Stimulated activated CD4-positive, alpha-beta T cell treated with anti-CD3 and anti-CD28 coated beads, Interleukin-1b, Interleukin-23, amount 100 ng/mL, for 24 hours (primary cell): ENCODE results near the gene ZNF148.

Experiments used
- DNase-seq, 4 experiments: peaks; one replicate each; pipeline ENCODE4 v3.0.0-alpha.2; 2020; ENCODE audit warnings: low read depth in 4 of 4, low spot score in 1 of 4

Gene ZNF148

DNA sequence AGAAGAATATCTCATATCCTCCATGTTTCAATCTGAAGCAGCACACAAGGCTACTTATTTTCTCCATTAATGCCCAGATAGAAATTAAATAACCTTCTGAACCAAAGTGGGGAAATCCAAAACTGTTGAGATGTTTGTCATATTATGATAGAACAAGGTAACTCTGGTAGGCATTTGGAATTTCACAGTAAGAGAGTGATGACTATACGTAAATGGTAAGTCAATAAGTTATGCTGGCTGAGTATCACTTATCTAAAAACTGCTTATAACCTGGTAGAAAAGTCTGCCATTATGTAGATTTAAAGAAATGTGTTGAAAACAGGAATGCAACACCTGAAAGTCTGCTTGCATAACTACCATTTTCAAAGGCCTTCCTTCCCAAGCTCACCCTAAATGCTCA is 145.4 kb downstream of the ZNF148 start:
- DNase-seq, result no peak

DNA sequence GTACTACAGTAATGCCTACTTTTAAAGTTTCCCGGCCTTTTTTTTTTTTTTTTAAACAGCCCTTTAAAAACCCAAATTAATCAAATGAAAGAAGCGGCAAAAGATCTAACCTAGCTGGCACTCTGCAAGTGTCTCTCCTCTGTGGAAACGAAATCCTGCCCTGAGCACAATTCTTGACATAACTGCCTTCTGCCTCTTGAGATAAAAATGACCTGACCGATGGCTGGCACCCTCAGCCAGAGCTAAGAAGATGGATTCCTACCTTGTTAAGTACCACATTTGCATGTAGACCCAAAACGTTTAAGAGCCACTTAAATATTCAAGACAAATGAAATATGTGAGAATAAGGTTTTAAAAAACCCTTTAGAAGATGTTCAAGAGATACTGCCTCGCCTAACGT is 146.0 kb downstream of the ZNF148 start:
- DNase-seq, result no peak

GRCh38 chr3:125221831-125222230 is 153.3 kb downstream of the ZNF148 start:
- DNase-seq, result no peak

DNA sequence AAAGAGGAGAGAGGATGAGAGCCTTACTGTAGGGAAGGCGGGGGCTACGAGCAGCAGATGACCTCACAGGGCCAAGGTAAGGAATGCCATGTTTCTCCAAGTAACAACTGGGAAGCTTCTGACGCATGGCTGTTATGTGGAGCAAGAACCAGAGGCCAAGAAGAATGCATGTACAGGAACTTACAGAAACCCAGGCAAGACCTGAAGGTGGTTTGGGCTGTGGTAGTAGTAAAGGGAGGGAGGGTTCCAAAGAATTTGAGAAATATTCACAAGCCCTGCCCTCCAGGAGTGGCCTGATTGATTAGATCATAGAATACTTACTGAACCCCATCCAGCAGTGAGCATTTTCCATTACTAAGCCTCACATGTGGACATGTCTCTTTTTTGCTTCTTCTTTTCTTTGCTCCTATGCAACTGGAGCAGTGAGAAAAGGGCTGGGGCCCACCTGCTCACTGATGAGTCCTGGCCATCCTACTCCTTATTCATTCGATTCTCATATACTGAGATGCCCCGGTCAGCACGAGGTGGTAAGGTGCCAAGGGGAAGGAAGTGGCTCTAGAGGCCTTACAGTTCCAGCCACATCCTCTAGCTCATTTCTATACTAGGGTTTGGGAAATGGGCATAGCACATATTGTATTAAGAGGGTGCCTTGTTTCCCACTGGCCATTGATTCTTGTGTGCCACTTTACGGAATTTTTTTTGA is 154.2 kb downstream of the ZNF148 start:
- no peak for DNase-seq

DNA sequence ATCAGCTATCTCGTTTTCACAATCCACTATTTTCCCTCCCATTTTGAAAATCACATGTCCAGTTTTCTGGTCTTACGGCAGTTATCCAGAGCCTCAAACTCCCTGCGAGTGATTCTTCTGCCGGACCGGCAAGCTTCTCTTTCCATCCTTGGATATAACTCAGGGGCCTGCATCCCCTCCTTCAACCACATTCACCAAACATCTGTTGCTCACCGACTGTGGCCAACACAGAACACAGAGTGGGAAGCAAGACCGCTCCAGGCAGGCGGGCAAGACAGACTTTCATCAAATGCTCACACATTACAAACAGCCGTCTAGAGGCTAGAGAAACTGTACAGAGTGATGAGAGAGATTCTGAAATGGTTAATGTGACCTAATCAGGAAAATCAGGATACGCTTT is 154.9 kb downstream of the ZNF148 start:
- DNase-seq, result no peak

DNA sequence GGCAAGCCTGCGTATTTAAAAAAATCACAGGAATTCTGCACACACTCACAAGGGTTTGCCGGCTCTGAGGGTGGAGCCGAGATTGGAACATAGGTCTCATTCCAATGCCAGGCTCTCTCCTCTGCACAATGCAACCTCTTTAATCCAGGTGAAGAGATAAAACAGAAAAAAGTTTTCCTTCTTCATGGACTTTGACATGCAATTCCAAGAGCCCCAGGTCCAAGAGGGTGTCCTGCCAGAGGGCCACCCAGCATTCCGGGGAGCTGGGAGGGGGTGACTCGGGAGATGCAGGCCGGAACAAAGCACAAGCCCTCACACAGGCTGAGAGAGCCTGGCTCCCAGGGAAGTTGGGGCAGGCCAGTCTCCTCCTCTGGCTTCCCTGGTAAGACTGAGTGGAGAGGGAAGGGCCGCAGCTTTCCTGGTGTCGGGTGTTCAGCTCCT is 155.8 kb downstream of the ZNF148 start:
- no peak for DNase-seq

GRCh38 chr3:125214738-125215137 is 160.4 kb downstream of the ZNF148 start:
- DNase-seq, result no peak

DNA sequence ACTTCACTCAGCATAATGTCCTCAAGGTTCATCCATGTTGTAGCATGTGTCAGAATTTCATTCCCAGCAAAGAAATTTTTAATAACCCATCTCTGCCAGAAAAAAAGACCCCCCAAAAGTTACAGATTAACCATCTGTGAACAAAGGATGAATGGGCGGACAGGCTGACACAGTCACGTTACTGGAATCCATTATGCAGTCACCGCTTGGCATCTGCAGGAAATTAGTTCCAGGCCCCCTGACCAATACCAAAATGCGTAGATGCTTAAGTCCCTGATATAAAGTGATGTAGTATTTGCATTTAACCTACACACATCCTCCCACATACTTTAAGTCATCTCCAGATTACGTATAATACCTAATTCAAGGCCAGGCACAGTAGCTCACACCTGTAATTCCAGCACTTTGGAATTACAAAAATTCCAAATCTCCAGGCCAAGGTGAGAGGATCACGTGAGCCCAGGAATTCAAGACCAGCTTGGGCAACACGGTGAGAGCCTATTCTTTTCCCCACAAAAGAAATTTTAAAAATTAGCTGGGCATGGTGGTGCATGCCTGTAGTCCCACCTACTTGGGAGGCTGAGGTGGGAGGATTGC is 161.1 kb downstream of the ZNF148 start:
- no peak for DNase-seq

GRCh38 chr3:125213364-125213755 is 161.8 kb downstream of the ZNF148 start:
- DNase-seq, result no peak

DNA sequence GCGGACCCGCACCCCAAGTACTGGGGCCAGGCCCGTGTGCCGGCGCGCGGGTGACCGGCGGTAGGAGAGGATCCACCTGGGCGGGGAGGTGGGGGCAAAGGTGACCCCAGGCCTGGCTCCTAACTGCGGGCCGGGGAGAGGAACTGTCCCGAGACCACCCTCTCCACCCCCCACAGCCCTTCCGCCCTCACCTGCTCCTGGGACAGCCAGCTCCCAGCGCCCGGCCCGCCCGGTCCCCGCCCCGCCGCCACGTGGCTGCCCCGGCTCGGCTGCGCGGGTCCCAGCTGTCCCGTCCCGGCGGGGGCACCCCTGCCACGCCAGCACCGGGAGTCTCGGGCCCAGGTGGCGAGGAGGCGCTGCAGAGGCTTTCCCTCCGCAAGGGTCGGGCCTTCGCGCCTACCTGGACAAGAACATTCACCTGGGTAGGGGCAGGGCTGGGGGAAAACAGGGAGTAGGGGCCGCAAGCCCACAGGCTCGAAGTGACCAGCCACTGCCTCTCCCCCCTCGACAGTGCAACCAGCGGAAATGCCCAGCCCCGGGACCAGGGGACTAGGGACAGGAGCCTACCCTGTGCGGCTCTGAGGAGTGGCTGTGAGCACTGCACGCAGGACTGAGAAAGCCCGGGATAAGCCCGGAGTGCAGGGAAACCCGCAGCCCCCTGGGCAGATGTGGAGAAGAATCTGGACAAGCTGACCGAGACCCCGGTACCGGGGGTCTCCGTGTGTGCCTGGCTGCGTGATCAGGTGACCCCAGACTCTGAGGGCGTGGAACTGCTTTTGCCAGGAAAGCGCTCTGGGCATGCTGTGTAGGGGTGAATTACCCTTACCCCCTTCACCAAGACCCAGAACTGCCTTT is 162.4 kb downstream of the ZNF148 start, which contains the start of gene SLC12A8:
SLC12A8 (minus strand) TSS at position 240 of the 855 bp plus-strand sequence. CDS start 1,399 bp downstream, outside the sequence.
- no peak for DNase-seq

DNA sequence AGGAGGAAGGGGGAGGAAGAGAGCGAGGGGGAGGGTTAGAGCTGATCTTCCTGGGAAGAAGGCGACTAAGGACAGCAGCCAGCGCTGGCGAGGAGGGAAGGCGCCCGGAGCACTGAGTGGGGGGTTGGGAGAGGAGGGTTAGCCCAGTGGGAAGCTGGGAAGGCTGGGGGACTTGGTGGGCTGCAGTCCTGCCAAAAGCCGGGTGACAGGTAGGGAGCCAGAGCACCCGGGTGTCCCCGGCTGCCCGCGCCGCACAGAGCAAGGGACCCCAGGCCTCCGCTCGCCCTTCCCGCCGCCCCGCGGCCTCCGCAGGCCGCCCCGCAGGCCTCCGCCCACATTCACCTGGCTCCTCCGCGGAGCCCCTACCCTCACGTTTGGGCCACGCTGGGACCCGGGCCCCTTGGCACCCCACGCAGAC is 163.0 kb downstream of the ZNF148 start:
- no peak for DNase-seq

- no peak for DNase-seq
Observed at GRCh38 chr3:125211523-125212090, 163.5 kb downstream of the ZNF148 start.

- DNase-seq, result no peak
Observed at GRCh38 chr3:125207949-125208568, 167.1 kb downstream of the ZNF148 start.

DNA sequence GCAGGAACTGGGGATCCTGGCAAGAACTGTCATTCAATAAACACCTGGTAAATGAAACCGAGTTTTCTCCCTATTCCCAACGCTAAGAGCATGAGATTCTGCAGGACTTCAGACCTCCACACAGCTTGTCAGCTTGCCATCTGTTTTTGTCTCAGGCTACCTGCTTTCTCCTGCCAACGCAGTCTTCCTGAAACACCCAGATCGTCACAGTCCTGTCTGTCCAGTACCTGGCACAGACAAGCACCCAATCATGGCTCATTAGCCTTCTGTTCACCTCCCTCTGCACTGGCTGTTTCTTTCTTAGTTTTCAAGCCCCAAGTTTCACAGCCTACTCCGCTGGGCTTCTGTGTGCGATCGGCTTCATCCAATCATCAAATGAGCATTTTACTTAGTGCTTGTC is 167.6 kb downstream of the ZNF148 start:
- no peak for DNase-seq

GRCh38 chr3:125206934-125207333 is 168.2 kb downstream of the ZNF148 start:
- no peak for DNase-seq

DNA sequence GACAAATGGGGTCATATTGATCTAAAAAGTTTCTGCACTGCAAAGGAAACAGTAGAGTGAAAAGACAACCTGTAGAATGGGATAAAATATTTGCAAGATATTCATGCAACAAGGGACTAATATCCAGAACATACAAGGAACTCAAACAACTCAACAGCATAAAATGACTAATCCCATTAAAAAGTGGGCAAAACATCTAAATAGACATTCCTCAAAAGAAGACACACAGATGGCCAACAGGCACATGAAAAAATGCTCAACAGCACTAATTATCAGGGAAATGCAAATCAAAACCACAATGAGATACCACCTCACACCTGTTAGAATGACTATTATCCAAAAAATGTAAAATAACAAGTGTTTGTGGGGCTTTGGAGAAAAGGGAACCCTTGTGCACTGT is 171.4 kb downstream of the ZNF148 start:
- DNase-seq, result no peak

DNA sequence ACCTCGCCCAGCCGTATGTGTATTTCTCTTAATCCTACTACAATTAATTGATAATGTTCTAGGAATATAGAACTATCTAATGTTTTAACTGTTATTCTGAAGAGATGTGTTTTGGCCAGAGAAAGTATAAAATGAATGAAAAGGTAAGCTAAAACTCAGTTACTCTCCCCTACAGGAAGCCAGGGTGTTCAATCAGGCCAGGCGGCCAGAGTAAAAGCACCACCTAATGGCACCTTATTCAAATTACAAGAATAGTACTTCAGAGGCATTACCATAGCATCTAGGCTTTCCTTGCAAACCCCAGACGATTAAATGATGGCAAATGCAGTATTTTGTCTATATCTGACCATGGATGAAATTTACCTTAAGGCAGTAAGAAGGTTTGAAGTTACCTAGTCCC is 172.9 kb downstream of the ZNF148 start:
- DNase-seq, result no peak

DNA sequence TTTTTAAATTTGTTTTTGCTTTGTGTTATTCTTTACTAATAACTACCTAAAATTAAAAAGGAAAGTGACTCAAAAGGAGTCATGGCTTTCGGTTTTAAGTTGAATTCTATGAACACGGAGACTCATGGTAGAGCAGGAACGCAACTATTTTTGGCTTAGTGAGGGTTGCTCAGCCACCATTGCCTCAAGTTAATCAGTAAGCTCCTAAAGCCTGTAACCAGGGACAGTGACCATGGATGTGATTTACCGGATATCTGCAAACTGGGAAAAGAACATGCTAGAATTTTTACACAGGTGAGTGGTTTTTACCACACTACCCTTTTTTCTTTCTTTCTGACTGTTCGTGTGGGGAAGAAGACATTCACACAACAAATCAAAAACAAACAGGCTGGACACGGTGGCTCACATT is 174.4 kb downstream of the ZNF148 start:
- no peak for DNase-seq

- no peak for DNase-seq
Observed at GRCh38 chr3:125194849-125195601, 180.1 kb downstream of the ZNF148 start.

DNA sequence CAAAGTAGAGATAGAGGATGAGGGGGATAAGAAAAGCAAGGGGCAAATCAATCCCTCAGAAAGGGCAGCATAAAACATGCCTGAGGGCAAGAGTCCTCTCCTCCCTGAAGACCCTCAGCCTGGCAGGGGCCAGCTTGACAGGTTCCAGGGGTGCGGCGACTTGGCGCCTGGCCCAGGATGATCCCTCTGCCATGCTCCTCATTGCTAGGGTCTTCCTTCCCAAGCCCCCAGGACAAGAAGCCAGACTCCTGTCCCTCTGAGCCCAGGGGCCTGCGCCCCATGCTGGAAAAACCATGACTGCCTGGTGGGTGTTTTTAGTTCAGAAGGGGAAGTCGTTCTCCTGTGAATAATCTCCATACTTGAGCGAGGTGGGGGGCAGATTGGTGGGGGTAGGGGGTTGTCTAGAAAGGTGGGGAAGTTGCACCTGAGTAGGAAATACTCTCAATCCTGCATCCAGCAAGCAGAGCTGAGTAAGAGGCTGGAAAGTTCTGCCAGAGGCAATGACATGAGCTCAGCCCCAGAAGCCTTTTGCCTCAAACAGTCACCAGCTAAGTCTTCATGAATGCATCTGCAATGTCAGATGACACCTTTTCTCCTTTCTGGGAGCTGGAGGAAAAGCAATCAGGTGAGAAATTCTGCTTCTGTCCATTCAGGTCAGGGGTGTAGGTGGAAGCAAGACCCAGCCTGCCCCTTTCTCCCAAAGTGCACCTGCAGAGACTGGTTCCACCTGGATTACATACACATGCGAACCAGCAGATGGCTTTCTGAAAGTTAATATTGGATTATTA is 180.9 kb downstream of the ZNF148 start:
- DNase-seq, result no peak
